Liver (tissue), 3 donors: Measurements from ENCODE around the gene EDEM2.

ENCODE experiments used
- CTCF ChIP-seq: fragments of 150-350 bp; IDR thresholded peaks from 2 replicates; pipeline ENCODE4 v1.5.1; 2017; ENCODE audit warnings: improper control_type of control experiment, low read depth, low read length; ENCODE audit not compliant: missing input control
- FOXA2 ChIP-seq: IDR thresholded peaks from 2 replicates; pipeline ENCODE4 v1.6.1; 2016; ENCODE audit warnings: antibody characterized with exemption
- HNF4A ChIP-seq, 2 donors: conservative IDR thresholded peaks; 2 replicates each; pipeline ENCODE4 v1.6.1; 2016; ENCODE audit warnings: antibody characterized with exemption in 2 of 2, mild to moderate bottlenecking in 2 of 2
- RAD21 ChIP-seq, 2 donors: IDR thresholded peaks; 2 replicates each; pipeline ENCODE4 v1.6.1; 2016; ENCODE audit warnings: antibody characterized with exemption in 2 of 2, mild to moderate bottlenecking in 2 of 2
- REST ChIP-seq: IDR thresholded peaks from 2 replicates; pipeline ENCODE4 v1.6.1; 2016; ENCODE audit warnings: antibody characterized with exemption, mild to moderate bottlenecking
- TAF1 ChIP-seq: conservative IDR thresholded peaks from 2 replicates; pipeline ENCODE4 v1.6.1; 2016; ENCODE audit warnings: antibody characterized with exemption, mild to moderate bottlenecking
- donor health status: healthy.
- donor health status: healthy.

GRCh38 chr20:35134880-35135279, 12.3 kb downstream of the EDEM2 start:
- TF ChIP-seq REST, result no peak
- no peak for TF ChIP-seq CTCF
- TF ChIP-seq TAF1, result no peak
- no peak for TF ChIP-seq FOXA2
- TF ChIP-seq RAD21 (IDR thresholded peaks at IDR 0.05), result no peak
- no peak for TF ChIP-seq HNF4A (conservative IDR thresholded peaks at IDR 0.05)
